Head of caudate nucleus (tissue), 42 donors: ENCODE data around the gene SESTD1.
"Not testable (repeated sequence)": the region's sequence is repeated elsewhere in the genome, so short reads cannot be mapped to it uniquely, and the experiment has no call there.

Experiments
- DNase-seq, 42 donors: peaks; one replicate each; pipeline versions ENCODE4 v3.0.0 to v3.0.0-alpha.2; 2020 to 2021; ENCODE audit warnings: mixed read lengths in 7 of 42
- intact Hi-C: fragments of 100-400 bp; cut with DNase I; formaldehyde crosslinking; loops from one replicate; pipeline ENCODE4 v1.15.0; 2022

Gene SESTD1

DNA sequence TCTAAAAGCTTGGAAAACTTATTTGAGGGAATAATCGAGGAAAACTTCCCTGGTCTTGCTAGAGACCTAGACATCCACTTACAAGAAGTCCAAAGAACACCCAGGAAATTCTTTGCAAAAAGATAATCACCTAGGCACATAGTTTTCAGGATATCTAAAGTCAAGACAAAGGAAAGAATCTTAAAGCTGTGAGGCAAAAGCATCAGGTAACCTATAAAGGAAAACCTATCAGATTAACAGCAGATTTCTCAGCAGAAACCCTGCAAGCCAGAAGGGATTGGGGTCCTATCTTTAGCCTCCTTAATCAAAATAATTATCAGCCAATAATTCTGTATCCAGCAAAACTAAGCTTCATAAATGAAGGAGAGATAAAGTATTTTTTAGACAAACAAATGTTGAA is 56.4 kb downstream of the SESTD1 start:
- intact Hi-C loops, DNase-seq: not testable (repeated sequence)

DNA sequence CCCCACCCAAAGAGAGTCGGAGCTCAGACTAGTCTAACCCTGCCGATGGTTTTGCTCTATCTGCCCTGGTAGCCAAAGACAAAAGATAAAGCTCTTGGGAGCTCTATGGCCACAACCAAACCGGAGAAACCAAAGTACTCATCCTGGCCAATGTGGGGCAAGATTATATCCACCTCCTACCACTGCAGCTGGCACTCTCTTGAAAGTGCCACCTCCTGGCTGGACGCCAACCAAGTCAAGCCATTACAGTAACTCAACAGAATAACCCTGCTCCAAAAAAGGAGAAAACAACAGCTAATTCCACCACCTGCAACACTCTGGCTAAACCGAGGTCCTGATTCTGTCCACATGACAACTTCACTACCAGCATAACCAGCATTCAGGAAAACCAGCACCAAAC is 57.6 kb downstream of the SESTD1 start:
- intact Hi-C loops, result no loop called here
- no peak for DNase-seq

DNA sequence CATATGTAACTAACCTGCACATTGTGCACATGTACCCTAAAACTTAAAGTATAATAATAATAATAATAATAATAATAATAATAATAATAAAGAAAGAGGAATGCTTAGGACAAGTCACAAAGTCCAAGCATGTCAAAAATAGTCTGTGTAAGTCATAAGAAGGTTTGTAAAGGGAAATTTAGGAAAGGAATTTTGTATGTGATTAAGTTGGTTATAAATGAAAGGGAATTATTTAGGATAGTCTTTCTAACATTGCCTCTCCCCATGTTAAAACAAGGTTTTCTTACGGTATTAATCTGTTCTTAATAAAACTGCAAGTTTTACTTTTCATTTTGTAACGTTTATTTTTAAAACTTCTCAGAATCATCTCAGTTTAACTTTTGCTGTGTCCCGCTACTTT is 62.8 kb downstream of the SESTD1 start:
- intact Hi-C loops, result no loop called here
- no peak for DNase-seq

DNA sequence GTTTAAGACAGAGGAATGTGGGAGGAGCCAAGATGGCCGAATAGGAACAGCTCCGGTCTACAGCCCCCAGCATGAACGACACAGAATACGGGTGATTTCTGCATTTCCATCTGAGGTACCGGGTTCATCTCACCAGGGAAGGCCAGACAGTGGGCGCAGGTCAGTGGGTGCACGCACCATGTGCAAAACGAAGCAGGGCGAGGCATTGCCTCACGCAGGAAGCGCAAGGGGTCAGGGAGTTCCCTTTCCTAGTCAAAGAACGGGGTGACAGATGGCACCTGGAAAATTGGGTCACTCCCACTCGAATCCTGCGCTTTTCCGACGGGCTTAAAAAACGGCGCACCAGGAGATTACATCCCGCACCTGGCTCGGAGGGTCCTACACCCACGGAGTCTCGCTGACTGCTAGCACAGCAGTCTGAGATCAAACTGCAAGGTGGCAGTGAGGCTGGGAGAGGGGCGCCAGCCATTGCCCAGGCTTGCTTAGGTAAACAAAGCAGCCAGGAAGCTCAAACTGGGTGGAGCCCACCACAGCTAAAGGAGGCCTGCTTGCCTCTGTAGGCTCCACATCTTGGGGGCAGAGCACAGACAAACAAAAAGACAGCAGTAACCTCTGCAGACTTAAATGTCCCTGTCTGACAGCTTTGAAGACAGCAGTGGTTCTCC is 68.6 kb downstream of the SESTD1 start:
- DNase-seq, result peak in 33 of 42 donors; percentile 3 to 59 (median 24)
- intact Hi-C loops, result not testable (repeated sequence)

DNA sequence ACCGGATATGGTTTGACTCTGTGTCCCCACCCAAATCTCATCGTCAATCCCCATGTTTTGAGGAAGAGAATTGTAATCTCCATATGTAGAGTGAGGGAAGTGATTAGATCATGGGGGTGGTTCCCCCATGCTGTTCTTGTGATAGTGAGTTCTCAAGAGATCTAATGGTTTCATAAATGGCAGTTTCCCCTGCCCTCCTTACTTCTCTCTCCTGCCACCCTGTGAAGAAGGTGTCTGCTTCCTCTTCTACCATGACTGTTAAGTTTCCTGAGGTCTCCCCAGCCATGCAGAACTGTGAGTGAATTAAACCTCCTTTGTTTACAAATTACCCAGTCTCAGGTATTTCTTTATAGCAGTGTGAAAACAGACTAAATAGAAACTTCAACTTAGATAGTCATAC is 69.5 kb downstream of the SESTD1 start:
- no peak for DNase-seq
- intact Hi-C loops, result no loop called here

DNA sequence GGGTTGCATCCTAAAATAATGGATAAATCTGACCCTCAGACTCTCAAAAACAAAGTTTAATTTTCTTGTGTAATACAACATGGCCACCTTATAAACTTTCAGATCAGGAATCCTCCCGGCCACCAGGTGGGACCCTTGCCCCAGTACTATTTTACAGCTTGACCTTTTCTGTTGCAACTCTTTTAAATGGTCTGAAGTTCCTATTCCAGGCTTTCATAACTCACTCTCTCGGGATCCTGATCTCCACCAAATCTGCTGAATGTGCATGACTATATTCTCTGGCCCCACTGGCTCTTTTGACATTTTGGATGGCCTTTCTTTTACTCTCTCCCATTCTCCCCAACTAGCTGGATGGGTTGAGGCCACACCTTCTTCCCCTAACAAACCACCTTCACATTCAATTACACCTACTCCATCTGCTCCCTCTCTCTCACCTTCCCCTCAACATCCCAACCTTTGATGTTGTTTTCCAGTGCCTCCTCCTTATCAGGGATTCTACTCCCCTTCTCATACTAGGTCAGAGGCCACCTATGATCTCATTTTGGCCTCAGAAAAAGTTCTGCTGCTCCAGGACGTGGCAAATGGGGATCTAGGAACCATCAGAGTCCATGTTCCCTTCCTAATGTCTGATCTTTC is 70.8 kb downstream of the SESTD1 start:
- DNase-seq, result no peak
- intact Hi-C loops, result no loop called here

DNA sequence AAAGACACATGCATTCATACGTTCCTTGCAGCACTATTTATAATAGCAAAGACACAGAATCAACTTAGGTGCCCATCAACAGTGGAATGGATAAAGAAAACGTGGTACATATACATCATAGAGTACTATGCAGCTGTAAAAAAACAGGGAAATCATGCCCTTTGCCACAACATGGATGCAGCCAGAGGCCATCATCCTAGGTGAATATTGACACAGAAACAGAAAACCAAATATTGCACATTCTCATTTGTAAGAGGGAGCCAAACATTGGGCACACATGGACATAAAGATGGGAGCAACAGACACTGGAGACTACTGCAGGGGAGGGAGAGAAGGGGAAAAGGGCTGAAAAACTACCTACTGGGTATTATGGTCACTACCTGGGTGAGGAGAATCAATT is 73.5 kb downstream of the SESTD1 start:
- DNase-seq, result no peak
- intact Hi-C loops, result no loop called here

DNA sequence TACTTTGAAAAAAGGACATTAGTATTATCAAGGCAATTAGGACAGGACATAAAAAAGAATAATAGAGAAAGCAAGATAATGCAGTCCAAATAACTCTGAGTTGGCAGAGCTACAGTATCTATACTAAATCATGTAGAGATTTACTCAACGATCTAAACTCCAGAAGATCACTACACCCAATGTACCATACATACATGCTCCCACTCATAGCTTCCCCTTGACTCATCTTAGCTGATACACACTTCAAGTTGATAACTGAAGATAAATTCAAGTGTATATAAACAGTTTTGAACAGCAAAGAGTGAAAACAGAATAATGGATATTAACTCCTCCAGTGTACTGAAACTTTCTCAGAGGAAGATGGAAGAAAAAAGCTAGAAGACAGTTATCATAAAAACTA is 78.5 kb downstream of the SESTD1 start:
- intact Hi-C loops, result no loop called here
- no peak for DNase-seq

DNA sequence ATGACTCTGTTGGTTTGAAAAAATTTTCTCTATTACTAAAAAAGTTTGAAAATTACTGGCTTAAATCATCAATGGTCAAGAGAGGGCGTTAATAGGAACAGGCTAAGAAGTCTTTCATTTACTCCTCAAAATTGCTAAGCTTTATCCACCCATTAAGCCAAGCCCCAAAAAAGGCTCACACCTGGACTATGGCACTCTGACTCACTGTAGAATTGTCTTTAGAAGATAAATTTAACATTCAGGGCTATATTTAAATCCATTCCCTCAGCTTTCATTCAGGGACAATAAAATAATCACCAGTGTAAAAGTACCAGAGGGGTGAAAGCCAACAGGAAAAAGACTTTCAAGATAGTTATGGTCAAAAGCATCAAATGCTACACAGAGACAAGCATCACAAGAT is 80.0 kb downstream of the SESTD1 start:
- DNase-seq, result no peak
- intact Hi-C loops, result no loop called here

DNA sequence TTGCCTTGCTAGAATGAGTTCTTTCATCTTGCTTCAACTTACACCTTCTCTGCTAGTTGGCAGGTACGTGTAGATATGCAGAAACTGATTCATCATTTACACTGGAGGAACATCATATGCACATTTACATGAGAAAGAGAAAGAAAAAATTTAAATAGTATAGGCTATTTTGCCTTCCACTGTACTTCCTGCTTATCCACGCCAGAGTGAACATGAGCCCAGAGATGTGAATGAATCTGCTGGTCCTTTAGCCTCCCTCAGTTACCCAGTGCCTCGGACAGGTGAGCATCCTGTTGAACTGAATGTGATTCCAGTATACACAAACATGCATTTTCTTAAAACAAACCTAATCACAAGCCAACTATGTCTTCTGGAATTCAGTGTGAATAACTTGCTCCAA is 83.6 kb downstream of the SESTD1 start:
- intact Hi-C loops, result no loop called here
- DNase-seq, result no peak

DNA sequence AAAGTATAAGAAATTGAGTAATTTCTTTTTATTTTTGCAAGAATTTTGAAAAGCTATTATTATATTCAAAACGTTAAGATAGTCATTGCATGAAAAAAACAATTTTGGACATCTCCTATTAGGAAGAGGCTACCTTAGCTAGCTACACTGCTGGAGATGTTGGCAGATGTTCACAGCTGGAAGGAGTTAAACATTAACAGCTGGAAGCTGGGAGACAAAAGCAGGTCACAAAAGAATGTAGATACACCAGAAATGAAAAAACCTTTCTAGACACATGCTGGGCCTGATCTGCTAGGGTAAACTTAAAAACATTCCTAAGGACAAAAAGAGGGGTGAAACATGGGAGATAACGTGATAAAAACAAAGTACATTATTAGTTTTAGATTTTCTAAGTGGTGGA is 84.4 kb downstream of the SESTD1 start:
- intact Hi-C loops, result no loop called here
- no peak for DNase-seq

DNA sequence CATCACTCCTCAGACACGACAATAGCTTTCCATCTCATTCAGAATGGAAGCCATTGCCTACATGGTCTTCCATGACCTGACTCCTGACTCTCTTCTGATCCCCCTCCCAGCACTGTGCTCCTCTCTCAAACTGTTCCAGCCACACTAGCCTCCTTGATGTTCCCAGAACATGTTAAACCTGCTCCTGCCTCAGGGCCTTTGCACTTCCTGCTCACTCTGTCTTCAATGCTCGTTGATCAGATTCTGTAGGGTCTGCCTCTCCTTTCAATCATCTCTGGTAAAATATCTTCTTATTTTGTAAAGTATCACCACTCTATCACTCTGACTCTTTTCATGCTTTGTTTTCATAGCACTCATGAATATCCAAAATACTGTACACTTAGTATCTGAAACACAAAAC is 84.9 kb downstream of the SESTD1 start:
- intact Hi-C loops, result no loop called here
- no peak for DNase-seq

DNA sequence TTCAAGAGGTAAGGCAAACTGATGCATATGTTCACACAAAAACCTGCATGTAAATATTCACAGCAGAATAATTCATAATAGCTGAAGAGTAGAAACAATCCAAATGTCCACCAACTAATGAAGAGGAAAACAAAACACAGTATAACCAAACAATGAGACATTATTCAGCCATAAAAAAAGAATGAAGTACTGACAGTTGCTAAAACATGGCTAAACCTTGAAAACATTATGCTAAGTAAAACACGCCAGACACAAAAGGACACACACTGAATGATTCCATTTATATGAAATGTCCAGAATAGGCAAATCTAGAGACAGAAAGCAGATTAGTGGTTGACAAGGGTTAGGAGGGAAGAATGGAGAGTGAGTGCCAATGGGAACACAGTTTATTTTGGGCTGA is 86.9 kb downstream of the SESTD1 start:
- no peak for DNase-seq
- intact Hi-C loops, result no loop called here

DNA sequence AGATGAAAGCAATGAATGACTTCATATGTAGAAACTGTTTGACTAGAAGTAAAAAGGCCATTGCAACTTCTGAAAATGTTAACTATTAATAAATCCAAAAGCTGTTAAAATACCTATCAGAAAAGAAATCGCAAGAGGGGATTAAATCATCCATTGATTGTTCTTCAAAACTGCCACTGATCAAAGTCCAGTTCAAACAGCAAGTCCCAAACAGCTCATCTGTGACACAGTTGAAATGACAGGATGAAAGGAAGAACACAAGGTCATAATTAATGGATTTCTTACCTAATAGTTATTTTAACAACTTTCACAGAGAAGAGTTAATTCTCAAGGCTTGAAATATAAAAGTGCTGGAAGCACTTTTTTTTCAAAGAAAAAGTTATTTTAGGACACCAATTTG is 90.4 kb downstream of the SESTD1 start:
- intact Hi-C loops, result no loop called here
- no peak for DNase-seq

DNA sequence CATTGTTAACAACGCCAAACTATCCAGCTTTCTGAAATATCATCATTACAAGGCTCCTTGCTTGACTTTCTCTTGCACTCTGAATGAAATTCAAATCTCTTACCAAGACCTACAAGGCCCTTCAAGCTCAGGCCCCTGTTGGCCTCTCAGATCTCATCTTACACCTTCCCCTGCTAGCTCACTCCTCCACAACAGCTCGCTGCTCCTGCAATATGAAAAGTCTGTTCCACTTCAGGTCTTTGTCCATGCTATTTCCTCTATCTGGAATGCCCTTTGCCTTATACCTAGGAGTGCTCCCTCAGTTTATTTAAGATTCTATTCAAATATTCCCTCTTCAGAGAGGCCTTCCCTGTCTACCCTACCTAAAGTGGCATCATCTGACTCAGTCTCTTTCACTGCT is 91.7 kb downstream of the SESTD1 start:
- intact Hi-C loops, result no loop called here
- no peak for DNase-seq

DNA sequence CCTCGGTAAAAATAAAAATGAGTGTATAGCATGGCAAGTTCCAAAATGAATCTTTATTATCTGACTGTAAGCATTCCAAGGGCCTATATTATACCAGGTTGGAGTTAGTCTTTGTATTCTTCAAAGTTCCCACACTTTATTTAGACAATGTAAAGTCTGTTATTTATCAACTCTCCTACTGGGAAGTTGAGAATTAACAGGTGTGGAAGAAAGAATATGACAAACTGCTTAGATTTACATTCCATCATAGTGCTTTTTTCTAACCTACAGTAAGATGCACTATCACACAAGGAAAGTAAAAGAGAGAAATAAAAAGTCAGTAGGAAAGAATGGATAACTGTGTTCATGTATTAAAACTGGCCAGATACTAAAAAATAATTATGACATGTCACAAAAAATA is 93.3 kb downstream of the SESTD1 start:
- no peak for DNase-seq
- intact Hi-C loops, result no loop called here

DNA sequence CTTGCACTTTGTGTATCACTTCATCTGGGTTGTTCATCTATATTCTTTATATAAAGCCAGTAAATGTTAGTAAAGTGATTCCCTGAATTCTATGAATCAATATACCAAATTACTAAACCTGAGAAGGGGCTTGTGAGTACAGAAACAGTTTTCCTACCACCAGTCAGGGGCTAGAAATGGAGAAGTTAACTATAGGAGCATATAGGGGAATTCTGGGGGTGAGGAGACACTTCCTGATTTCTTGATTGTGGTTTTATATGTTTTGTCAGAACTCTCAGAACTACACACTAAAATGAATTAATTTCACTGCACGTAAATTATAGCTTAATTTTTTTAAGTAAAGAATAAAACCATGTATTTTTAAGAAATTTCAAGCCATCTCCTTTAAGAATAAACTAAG is 93.7 kb downstream of the SESTD1 start:
- intact Hi-C loops, result no loop called here
- DNase-seq, result no peak

DNA sequence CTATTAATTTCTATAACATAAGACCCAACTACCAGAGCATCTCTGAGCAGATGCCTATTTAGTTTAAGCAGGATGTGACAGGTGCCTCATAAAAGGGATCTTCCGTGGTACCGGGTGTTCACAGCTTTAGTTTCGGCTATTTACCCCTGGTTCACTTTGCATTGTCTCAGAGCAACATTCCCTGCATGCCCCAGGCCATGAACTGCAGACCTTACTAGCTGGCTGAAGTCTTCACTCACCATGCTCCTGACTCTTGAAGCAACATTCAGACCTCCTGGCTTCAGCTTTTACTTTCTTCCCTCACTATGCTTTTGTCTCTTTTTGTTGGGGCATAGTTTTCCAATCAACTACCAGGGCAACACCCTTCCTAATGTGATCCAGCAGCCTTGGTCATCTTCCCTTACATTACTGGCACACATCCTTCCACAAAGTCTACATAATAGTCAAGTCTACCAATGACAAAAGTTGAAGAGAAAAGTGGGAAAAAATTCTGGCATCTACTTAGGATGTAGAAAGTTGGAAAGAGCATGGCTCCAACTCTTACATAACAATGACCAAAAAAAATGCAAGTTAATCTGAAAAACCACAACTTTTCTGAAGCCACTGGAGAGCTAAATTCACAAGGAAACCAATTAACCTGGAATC is 99.2 kb downstream of the SESTD1 start:
- no peak for DNase-seq
- intact Hi-C loops, result no loop called here

DNA sequence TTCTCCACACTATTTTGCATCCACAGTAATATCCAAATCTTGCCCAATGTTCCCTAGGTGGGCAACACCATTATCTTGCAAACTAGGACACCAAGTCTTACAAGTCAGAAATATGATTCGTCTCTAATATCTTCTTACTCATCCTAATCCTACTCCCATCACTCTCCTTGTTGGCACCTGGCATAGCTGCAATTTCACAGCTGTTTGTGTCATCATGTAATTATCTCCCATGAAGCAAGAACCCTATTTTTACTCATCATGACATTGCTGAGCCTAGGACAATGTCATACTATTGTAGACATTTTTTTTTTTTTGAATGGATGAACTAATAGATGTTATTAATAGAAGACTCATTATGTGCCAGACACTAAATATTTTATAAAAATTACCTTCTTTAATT is 123.4 kb downstream of the SESTD1 start:
- intact Hi-C loops, result no loop called here
- peak in 6 of 42 donors; percentile 5 to 49 (median 32) for DNase-seq

DNA sequence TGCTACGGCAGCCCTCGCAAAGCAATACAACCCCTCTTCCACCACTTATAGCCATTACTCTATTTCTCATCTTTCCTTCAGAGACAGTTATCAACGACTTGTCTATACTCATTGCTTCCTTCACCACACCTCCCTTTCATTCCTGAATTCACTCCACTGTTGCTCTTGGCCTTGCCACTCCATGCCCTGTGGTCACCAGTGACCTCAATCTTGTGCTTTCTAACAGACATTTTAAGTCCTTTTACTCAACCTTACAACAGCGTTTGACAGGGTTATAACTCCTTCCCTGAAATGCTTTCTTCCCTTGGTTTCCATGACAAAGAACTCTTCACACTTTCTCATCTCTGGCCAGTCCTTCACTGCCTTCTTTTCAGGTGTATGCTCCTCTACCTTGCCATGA is 124.1 kb downstream of the SESTD1 start:
- no peak for DNase-seq
- intact Hi-C loops, result no loop called here

DNA sequence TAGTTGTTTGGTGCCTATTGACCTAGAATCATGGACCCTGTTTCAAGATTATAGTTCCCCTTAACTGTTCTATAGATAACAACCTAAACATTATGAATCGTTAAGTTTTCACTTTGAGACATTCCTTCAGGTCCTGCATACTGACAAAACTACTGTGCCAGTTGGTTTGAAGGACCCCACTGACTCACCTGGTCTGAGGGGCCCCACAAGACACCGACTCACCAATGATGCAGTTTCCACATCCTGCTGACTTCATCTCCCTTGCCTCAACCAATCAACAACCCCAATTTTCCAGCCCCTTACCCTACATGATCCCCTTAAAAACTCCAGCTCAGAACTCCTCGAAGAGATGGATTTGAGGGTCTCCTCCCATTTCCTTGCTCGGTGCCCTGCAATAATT is 125.1 kb downstream of the SESTD1 start:
- intact Hi-C loops, result no loop called here
- DNase-seq, result no peak
